ES-I3 (cell line): ENCODE results near the gene LAMTOR5.
"Not testable (repeated sequence)": the region's sequence is repeated elsewhere in the genome, so short reads cannot be mapped to it uniquely, and the experiment has no call there.

ENCODE experiments used
- H3K36me3 ChIP-seq: 2 replicates; pipeline ENCODE4 v1.6.1; 2013; ENCODE audit warnings: mild to moderate bottlenecking, low read length, control low read depth, moderate library complexity; ENCODE audit not compliant: insufficient read depth
- H3K4me1 ChIP-seq: 2 replicates; pipeline ENCODE4 v1.6.1; 2013; ENCODE audit warnings: mild to moderate bottlenecking, control low read depth, low read length; ENCODE audit not compliant: insufficient read depth
- H3K9ac ChIP-seq: 2 replicates; pipeline ENCODE4 v1.6.1; 2013; ENCODE audit warnings: low read depth, mild to moderate bottlenecking, low read length, moderate library complexity
- H3K9me3 ChIP-seq: 2 replicates; pipeline ENCODE4 v1.6.1; 2013; ENCODE audit warnings: mild to moderate bottlenecking, low read length, moderate library complexity; ENCODE audit not compliant: control insufficient read depth, insufficient read depth

LAMTOR5 gene

GRCh38 chr1:110418729-110419128, 11.2 kb upstream of the LAMTOR5 start:
- peaks cover 6% of the 10 kb centered on the region; the same call in 1 of the 2 replicates for H3K9me3 ChIP-seq
- H3K4me1 ChIP-seq: 0 out of 2 replicates have a peak, but pooled peaks cover 3% of the 10 kb centered on the region
- H3K9ac ChIP-seq: no peak overlapping the region
- H3K36me3 ChIP-seq: no peaks in the 10 kb centered on the region

- H3K36me3 ChIP-seq, H3K9me3 ChIP-seq, H3K4me1 ChIP-seq, H3K9ac ChIP-seq: not testable (repeated sequence)
These were observed 5.6 kb upstream of the LAMTOR5 start for GRCh38 chr1:110413045-110413444.

GRCh38 chr1:110412576-110412975, 5.1 kb upstream of the LAMTOR5 start:
- Histone ChIP-seq H3K36me3 (no peaks in the 10 kb centered on the region), H3K9me3 (no peaks in the 10 kb centered on the region), H3K9ac (no peak overlapping the region), H3K4me1 (0 out of 2 replicates have a peak, but pooled peaks cover 3% of the 10 kb centered on the region)

GRCh38 chr1:110411173-110411735, 3.8 kb upstream of the LAMTOR5 start:
- Histone ChIP-seq H3K9me3 (no peaks in the 10 kb centered on the region), H3K36me3 (no peaks in the 10 kb centered on the region), H3K9ac (no peak overlapping the region), H3K4me1 (no peaks in the 10 kb centered on the region)

- peaks cover 3% of the 10 kb centered on the region; the same call in 1 of the 2 replicates for H3K36me3 ChIP-seq
- H3K9ac ChIP-seq: no peak overlapping the region
- H3K9me3 ChIP-seq: no peaks in the 10 kb centered on the region
- H3K4me1 ChIP-seq: no peaks in the 10 kb centered on the region
These were observed 1.8 kb upstream of the LAMTOR5 start for GRCh38 chr1:110409316-110409715.

GRCh38 chr1:110408488-110408887, 994 bp upstream of the LAMTOR5 start:
- Histone ChIP-seq H3K36me3 (peaks cover 8% of the 10 kb centered on the region), H3K9me3 (no peaks in the 10 kb centered on the region), H3K9ac (peak overlapping the region; percentile 88; the same call in 1 of the 2 replicates), H3K4me1 (no peaks in the 10 kb centered on the region)

GRCh38 chr1:110406407-110406806, 1.1 kb downstream of the LAMTOR5 start:
- H3K4me1 ChIP-seq, H3K9me3 ChIP-seq: not testable (repeated sequence)
- peaks cover 10% of the 10 kb centered on the region for H3K36me3 ChIP-seq
- peak overlapping the region; percentile 88; the same call in 1 of the 2 replicates for H3K9ac ChIP-seq

GRCh38 chr1:110404401-110404800, 3.1 kb downstream of the LAMTOR5 start:
- H3K9me3 ChIP-seq: no peaks in the 10 kb centered on the region
- peaks cover 21% of the 10 kb centered on the region for H3K36me3 ChIP-seq
- H3K9ac ChIP-seq: no peak overlapping the region
- H3K4me1 ChIP-seq: no peaks in the 10 kb centered on the region

- no peak overlapping the region for H3K9ac ChIP-seq
- no peaks in the 10 kb centered on the region for H3K9me3 ChIP-seq
- H3K36me3 ChIP-seq: peaks cover 21% of the 10 kb centered on the region
These were observed 3.7 kb downstream of the LAMTOR5 start for GRCh38 chr1:110403805-110404204.

GRCh38 chr1:110396259-110396958, 11.1 kb downstream of the LAMTOR5 start:
- not testable (repeated sequence) for H3K4me1 ChIP-seq, H3K9me3 ChIP-seq, H3K9ac ChIP-seq
- peaks cover 10% of the 10 kb centered on the region; the same call in 1 of the 2 replicates for H3K36me3 ChIP-seq

More at GRCh38 chr1:110403805-110404204, 3.7 kb downstream of the LAMTOR5 start:
- H3K4me1 ChIP-seq: no peaks in the 10 kb centered on the region

- Histone ChIP-seq H3K9ac (no peak overlapping the region), H3K4me1 (peaks cover 12% of the 10 kb centered on the region; the same call in 1 of the 2 replicates), H3K9me3 (no peaks in the 10 kb centered on the region), H3K36me3 (no peaks in the 10 kb centered on the region)
These were observed 13.0 kb downstream of the LAMTOR5 start for GRCh38 chr1:110394493-110394820.

- Histone ChIP-seq H3K9me3 (no peaks in the 10 kb centered on the region), H3K9ac (no peak overlapping the region), H3K36me3 (no peaks in the 10 kb centered on the region), H3K4me1 (peaks cover 12% of the 10 kb centered on the region; the same call in 1 of the 2 replicates)
These were observed 13.6 kb downstream of the LAMTOR5 start for GRCh38 chr1:110393691-110394492.

GRCh38 chr1:110393286-110393685, 14.2 kb downstream of the LAMTOR5 start:
- Histone ChIP-seq H3K36me3 (no peaks in the 10 kb centered on the region), H3K9me3 (no peaks in the 10 kb centered on the region), H3K9ac (no peak overlapping the region), H3K4me1 (peaks cover 12% of the 10 kb centered on the region; the same call in 1 of the 2 replicates)

GRCh38 chr1:110390692-110391245, 16.7 kb downstream of the LAMTOR5 start, which contains the start of gene SLC16A4:
Gene SLC16A4, minus strand, starts transcription at chr1:110391026. Its CDS starts 1,703 bp downstream, at chr1:110389323.
- peaks cover 12% of the 10 kb centered on the region; the same call in 1 of the 2 replicates for H3K4me1 ChIP-seq
- H3K36me3 ChIP-seq: 0 out of 2 replicates have a peak, but pooled peaks cover 2% of the 10 kb centered on the region
- H3K9me3 ChIP-seq: no peaks in the 10 kb centered on the region
- no peak within 1 kb of the TSS; the same call in 1 of the 2 replicates for H3K9ac ChIP-seq
